Esophagus muscularis mucosa (tissue), 4 donors: ENCODE results near the gene HNF1B. TPM values are rescaled to one million over a fixed set of nuclear protein-coding genes. Genes with fewer than 3 reads are reported as not detected.

Source experiments
- DNase-seq: peaks from one replicate; pipeline ENCODE4 v3.0.0-alpha.2; 2017; ENCODE audit errors: extremely low spot score
- H3K27ac ChIP-seq, 4 donors: fragments of 200-600 bp; sonication (generic); replicated peaks in 1 of 4; 1 replicate in 3 of 4; 2 replicates in 1 of 4; pipeline ENCODE4 v1.5.1; 2016 to 2019; ENCODE audit warnings: mild to moderate bottlenecking in 1 of 4
- H3K27me3 ChIP-seq, 4 donors: fragments of 200-600 bp; sonication (generic); one replicate each; pipeline versions ENCODE4 v1.5.1 to v1.6.0; 2016 to 2019
- H3K36me3 ChIP-seq, 4 donors: fragments of 200-600 bp; sonication (generic); one replicate each; pipeline ENCODE4 v1.5.1; 2016 to 2019
- H3K4me1 ChIP-seq, 4 donors: fragments of 200-600 bp; sonication (generic); one replicate each; pipeline ENCODE4 v1.5.1; 2016 to 2019
- H3K4me3 ChIP-seq, 4 donors: fragments of 200-600 bp; sonication (generic); 1 replicate in 2 of 4; 2 replicates in 2 of 4; pipeline ENCODE4 v1.5.1; 2016 to 2019; ENCODE audit warnings: mild to moderate bottlenecking in 4 of 4, moderate library complexity in 1 of 4
- H3K9me3 ChIP-seq, 4 donors: fragments of 200-600 bp; sonication (generic); 1 replicate in 3 of 4; 2 replicates in 1 of 4; pipeline ENCODE4 v1.5.1; 2016 to 2019
- CTCF ChIP-seq, 3 experiments: fragments of 200-600 bp in 2 of 3; fragments of 450-650 bp in 1 of 3; sonication (generic) in 2 of 3; IDR thresholded peaks; one replicate each; pipeline ENCODE4 v1.5.1; 2017 to 2019; ENCODE audit warnings: antibody characterized with exemption in 3 of 3, mild to moderate bottlenecking in 2 of 3, moderate library complexity in 1 of 3
- EP300 ChIP-seq: sonication (generic); formaldehyde crosslinking; IDR thresholded peaks from one replicate; pipeline ENCODE4 v1.6.1; 2017; ENCODE audit warnings: antibody characterized with exemption
- POLR2A ChIP-seq: fragments of 450-650 bp; IDR thresholded peaks from one replicate; pipeline ENCODE4 v1.6.1; 2017; ENCODE audit warnings: antibody characterized with exemption, moderate library complexity, mild to moderate bottlenecking, low read depth
- POLR2AphosphoS5 ChIP-seq, 2 donors: sonication (generic); formaldehyde crosslinking; IDR thresholded peaks; one replicate each; pipeline ENCODE4 v1.6.1; 2017; ENCODE audit warnings: antibody characterized with exemption in 2 of 2
- WGBS: methylation state at CpG from one replicate; pipeline ENCODE4 v1.1.5; 2018; 5-methylcytosine and 5-hydroxymethylcytosine counted together
- intact Hi-C: fragments of 100-400 bp; cut with DNase I; formaldehyde crosslinking; loops from one replicate; pipeline ENCODE4 v1.15.1; 2023
- total RNA-seq, 4 donors: library from RNA; depleted of rRNA; stranded (reverse); fragments of >200 nt; gene quantifications; one replicate each; pipeline versions ENCODE4 v1.1.0 to v1.2.1, GENCODE V29; 2016

The HNF1B gene
- total RNA-seq, 4 donors from 2014 or later = not detected

- Histone ChIP-seq H3K9me3 (no peaks in the 10 kb centered on the region), H3K27me3 (peaks cover 0 to 57% (median 5%) of the 10 kb centered on the region in 4 donors), H3K4me1 (no peaks in the 10 kb centered on the region), H3K36me3 (no peaks in the 10 kb centered on the region), H3K4me3 (no peak overlapping the region), H3K27ac (no peak overlapping the region)
- intact Hi-C loops = no loop called here
- DNase-seq = no peak
- 81% methylated on average over 8 of the region's 9 CpGs for WGBS
- no peak for TF ChIP-seq CTCF (IDR thresholded peaks at IDR 0.05)
- no peak for TF ChIP-seq POLR2AphosphoS5 (IDR thresholded peaks at IDR 0.05)
- TF ChIP-seq POLR2A = no peak
- TF ChIP-seq EP300 = no peak
These were observed 45.1 kb upstream of the HNF1B start for GRCh38 chr17:37789771-37790541.

DNA sequence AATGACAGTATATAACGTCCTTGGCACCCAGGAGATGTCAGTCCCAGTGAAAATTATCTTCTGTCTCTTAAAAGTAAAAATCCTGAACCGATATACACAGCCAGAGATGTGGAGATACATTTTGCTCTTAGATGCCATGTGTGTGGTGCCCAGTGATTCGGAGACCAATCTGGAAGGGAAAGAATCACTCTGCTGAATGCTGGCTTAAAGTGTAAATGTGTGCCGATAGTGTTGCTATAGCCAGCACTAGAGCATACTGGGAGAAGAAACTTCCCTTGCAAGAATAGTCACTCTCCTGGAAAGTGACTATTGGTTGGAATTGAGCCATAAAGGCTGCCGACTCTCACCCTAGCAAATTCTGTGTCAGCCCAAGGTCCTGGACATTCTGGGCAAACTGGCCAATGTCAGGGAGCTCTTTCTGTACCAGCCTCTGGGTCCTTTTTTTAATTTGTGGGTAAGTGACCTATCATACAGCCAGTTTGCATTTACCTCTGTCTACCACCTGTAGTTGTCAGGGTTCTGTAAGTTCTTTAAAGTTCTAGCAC, 44.2 kb upstream of the HNF1B start:
- 63% methylated on average over 5 of the region's 5 CpGs for WGBS
- no peak for DNase-seq
- no peaks in the 10 kb centered on the region for H3K36me3 ChIP-seq
- H3K9me3 ChIP-seq = no peaks in the 10 kb centered on the region
- H3K27ac ChIP-seq = no peak overlapping the region
- no peaks in the 10 kb centered on the region for H3K4me1 ChIP-seq
- H3K27me3 ChIP-seq = peaks cover 0 to 57% (median 5%) of the 10 kb centered on the region in 4 donors
- intact Hi-C loops = no loop called here
- no peak overlapping the region for H3K4me3 ChIP-seq
- no peak for TF ChIP-seq POLR2A
- TF ChIP-seq POLR2AphosphoS5 (IDR thresholded peaks at IDR 0.05) = no peak
- no peak for TF ChIP-seq EP300
- TF ChIP-seq CTCF (IDR thresholded peaks at IDR 0.05) = no peak

GRCh38 chr17:37788526-37788925, 43.7 kb upstream of the HNF1B start:
- H3K27ac ChIP-seq = no peak overlapping the region
- no peak overlapping the region for H3K4me3 ChIP-seq
- WGBS = 86% methylated on average over 1 of the region's 1 CpG
- H3K36me3 ChIP-seq = no peaks in the 10 kb centered on the region
- H3K27me3 ChIP-seq = peaks cover 0 to 57% (median 5%) of the 10 kb centered on the region in 4 donors
- DNase-seq = no peak
- TF ChIP-seq POLR2A (no peak), EP300 (no peak), CTCF (IDR thresholded peaks at IDR 0.05) (no peak), POLR2AphosphoS5 (IDR thresholded peaks at IDR 0.05) (no peak)
- H3K9me3 ChIP-seq = no peaks in the 10 kb centered on the region
- intact Hi-C loops = no loop called here
- H3K4me1 ChIP-seq = no peaks in the 10 kb centered on the region

GRCh38 chr17:37787055-37787757, 42.3 kb upstream of the HNF1B start:
- no peak for TF ChIP-seq CTCF (IDR thresholded peaks at IDR 0.05)
- no peak for TF ChIP-seq POLR2AphosphoS5 (IDR thresholded peaks at IDR 0.05)
- no peak for TF ChIP-seq POLR2A
- no peak for TF ChIP-seq EP300
- no peak overlapping the region for H3K27ac ChIP-seq
- H3K9me3 ChIP-seq = no peaks in the 10 kb centered on the region
- H3K27me3 ChIP-seq = peaks cover 0 to 47% (median 5%) of the 10 kb centered on the region in 4 donors
- no peak for DNase-seq
- 34% methylated on average over 8 of the region's 8 CpGs for WGBS
- no peaks in the 10 kb centered on the region for H3K4me1 ChIP-seq
- intact Hi-C loops = no loop called here
- H3K4me3 ChIP-seq = no peak overlapping the region
- H3K36me3 ChIP-seq = no peaks in the 10 kb centered on the region
